AG10803 (cell line): Measurements from ENCODE around the gene SLC35F3.

ENCODE experiments used
- DNase-seq: peaks from one replicate; pipeline ENCODE4 v3.0.0; 2010; ENCODE audit warnings: low read depth
- H3K4me3 ChIP-seq: 2 replicates; pipeline ENCODE4 v1.5.1; 2011; ENCODE audit warnings: mild to moderate bottlenecking, low read length, control low read depth
- CTCF ChIP-seq: conservative IDR thresholded peaks from 2 replicates; pipeline ENCODE4 v1.5.1; 2011; ENCODE audit warnings: mild to moderate bottlenecking, low read length, control low read depth, inconsistent platforms

SLC35F3 gene

DNA sequence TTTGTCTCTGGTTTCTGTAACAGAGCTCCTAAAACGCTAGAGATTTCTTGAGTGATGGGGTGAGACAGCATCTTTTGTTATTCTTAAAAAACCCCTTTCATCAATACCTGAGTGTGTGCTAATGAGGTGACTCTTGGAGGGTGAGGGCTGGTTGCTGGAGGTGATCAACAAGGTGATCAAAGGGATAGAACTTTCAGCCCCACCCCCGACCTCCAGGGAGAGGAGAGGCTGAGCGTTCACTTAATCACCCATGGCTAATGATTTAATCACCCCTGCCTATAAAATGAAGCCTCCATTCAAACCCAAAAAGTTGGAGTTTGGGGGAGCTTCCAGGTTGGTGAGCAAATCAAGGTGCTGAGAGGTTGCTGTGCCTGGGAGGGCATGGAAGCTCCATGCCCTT lies 175.4 kb downstream of the SLC35F3 start:
- TF ChIP-seq CTCF = no peak
- H3K4me3 ChIP-seq = no peak overlapping the region
- DNase-seq = no peak

GRCh38 chr1:234083460-234083859 lies 179.0 kb downstream of the SLC35F3 start:
- TF ChIP-seq CTCF = no peak
- DNase-seq = no peak
- no peak overlapping the region for H3K4me3 ChIP-seq

DNA sequence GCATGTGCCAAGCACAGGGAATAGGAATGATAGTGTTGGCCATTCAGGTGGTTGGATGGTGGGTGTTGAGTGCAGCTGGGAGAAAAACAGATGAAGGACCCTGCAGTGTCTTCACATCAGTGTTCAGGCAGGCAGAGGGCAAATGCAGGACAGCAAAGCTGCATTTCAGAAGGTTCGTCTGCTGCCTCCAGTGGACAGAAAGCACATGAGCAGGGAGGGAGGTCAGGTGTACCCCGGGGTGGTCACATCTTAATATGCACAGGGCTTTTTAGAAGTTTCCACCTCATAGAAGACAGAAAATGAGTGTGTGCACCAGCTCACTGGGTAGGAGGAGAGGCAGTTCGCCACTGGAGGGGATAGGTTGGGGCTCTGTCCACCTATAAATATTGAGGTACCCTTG lies 184.9 kb downstream of the SLC35F3 start:
- no peak overlapping the region for H3K4me3 ChIP-seq
- TF ChIP-seq CTCF = no peak
- DNase-seq = no peak

GRCh38 chr1:234090212-234091064 lies 186.0 kb downstream of the SLC35F3 start:
- TF ChIP-seq CTCF = no peak
- H3K4me3 ChIP-seq = no peak overlapping the region
- no peak for DNase-seq

- no peak for DNase-seq
- TF ChIP-seq CTCF = no peak
- H3K4me3 ChIP-seq = no peak overlapping the region
Measured at GRCh38 chr1:234091065-234091401, 186.6 kb downstream of the SLC35F3 start.

- no peak for DNase-seq
Measured at GRCh38 chr1:234091876-234092275, 187.4 kb downstream of the SLC35F3 start.

More at GRCh38 chr1:234091876-234092275, 187.4 kb downstream of the SLC35F3 start:
- TF ChIP-seq CTCF = no peak
- H3K4me3 ChIP-seq = no peak overlapping the region
